NCI-H345 treated with DMSO at 0.1 percent for 48 hours (cell line): ENCODE data around the gene PCSK6.
"Not testable (repeated sequence)": the region's sequence is repeated elsewhere in the genome, so short reads cannot be mapped to it uniquely, and the experiment has no call there.

Experiments
- DNase-seq: peaks from one replicate; lab custom pipeline; 2025; ENCODE audit not compliant: unreplicated experiment; lab: John Stamatoyannopoulos, UW

PCSK6 gene

GRCh38 chr15:101362359-101362758 is 127.1 kb downstream of the PCSK6 start:
- DNase-seq, result no peak

GRCh38 chr15:101361418-101361817 is 128.1 kb downstream of the PCSK6 start:
- no peak for DNase-seq

- DNase-seq, result peak; percentile 39
These were observed 130.1 kb downstream of the PCSK6 start for GRCh38 chr15:101359365-101359947.

DNA sequence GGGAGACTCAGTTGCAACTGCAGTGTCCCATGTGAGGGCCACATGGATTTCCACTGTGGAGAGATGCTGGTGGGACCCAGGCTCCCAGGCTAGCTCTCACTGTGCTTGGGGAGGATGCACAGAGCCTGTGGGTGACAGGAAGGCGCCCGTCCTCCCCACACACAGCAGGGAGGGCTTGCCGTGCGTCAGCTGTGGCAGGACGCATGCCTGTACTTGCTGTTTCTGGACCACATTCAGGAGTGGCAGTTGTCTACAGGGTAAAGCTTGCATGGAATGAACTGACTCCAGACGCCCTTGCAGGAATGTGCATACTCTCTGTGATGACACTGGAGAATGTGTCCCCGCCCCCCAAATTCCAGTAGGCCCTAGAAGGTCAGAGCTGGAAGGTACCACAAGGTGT is 130.6 kb downstream of the PCSK6 start:
- no peak for DNase-seq

DNA sequence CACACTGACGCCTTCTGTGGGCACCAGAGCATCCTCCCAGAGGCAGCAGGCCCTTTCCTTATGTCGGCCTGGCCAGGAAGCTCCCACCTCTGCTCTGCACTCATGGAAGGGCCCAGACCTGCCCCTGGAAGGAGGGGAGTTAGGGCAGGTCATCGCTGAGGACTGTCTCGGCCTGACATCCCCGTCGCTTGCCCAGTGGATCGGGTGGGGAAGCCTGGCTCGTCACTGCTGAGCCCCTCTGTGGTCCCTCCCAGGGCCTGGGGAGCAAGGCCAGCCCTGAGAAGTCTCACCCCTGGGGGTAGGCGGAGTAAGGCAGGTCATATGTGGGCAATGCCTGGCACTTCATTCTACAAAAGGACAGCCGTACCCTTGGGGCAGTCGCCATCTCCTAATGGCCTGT is 131.6 kb downstream of the PCSK6 start:
- DNase-seq, result no peak

GRCh38 chr15:101357333-101357732 is 132.2 kb downstream of the PCSK6 start:
- DNase-seq, result no peak

GRCh38 chr15:101356512-101357172 is 132.9 kb downstream of the PCSK6 start:
- DNase-seq, result not testable (repeated sequence)

- no peak for DNase-seq
These were observed 133.6 kb downstream of the PCSK6 start for GRCh38 chr15:101355678-101356464.

- DNase-seq, result no peak
These were observed 134.4 kb downstream of the PCSK6 start for GRCh38 chr15:101354891-101355623.

GRCh38 chr15:101353240-101353639 is 136.3 kb downstream of the PCSK6 start:
- no peak for DNase-seq

- DNase-seq, result no peak
These were observed 137.8 kb downstream of the PCSK6 start for GRCh38 chr15:101351736-101352135.

GRCh38 chr15:101349047-101349951 is 140.2 kb downstream of the PCSK6 start:
- DNase-seq, result no peak

DNA sequence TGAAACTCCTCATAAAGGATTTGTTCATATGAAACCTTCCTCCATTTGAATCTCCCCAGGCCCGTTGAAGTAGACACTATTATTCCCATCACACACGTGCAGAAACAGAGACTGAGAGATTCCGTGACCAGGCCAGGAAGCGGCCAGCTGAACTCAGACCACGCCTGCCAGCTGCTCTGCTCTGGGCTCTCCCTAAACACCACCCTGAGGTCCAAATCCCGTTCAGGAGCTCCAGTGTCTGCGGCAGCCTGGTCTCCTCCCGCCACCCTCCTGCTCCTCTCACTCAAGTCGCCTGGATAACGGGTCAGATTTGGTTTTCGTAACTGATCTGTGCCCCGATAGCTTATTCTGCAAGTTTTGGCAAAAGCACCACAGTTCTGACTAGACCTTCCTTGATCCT is 140.9 kb downstream of the PCSK6 start:
- no peak for DNase-seq

DNA sequence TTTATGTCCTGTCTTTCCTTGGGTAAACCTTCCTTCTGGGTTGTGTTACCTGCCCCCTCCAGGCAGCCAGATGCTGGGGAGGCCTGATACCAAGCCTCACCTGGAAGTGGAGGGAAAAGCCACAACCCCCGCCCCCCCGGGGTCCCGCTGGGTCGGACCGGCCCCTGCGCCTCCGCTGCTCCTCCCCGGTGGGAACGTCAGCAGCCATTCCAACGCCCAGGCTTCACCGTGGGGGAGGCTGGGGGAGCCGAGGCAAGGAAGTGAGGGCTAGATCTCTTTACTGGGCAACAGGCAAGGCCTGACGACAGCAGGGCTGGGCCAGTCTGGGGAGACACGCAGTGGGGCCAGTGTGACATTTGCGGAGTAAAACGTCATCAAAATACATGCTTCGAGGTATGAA is 141.5 kb downstream of the PCSK6 start:
- no peak for DNase-seq

DNA sequence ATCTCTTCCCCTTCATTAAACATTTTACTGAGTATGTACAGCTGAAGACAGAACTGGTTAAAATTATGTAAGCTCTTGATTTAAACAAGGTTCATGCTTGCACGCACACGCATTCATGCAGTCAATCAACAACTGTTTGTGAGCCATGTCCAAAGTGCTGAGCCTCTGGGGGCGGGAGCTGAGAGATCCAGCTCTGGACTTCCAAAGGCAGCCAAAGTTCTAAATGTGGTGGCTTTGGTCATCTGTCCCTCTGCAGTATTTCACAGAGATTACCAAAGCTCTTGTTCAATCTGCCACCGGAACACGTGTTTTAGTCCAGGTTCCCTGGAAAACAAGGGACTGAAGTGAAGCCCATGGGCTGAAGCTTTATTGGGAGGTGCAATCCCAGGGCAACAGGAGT is 142.1 kb downstream of the PCSK6 start:
- DNase-seq, result no peak

GRCh38 chr15:101346928-101347327 is 142.6 kb downstream of the PCSK6 start:
- DNase-seq, result no peak

GRCh38 chr15:101342056-101342455 is 147.5 kb downstream of the PCSK6 start:
- no peak for DNase-seq

GRCh38 chr15:101338502-101339057 is 150.9 kb downstream of the PCSK6 start:
- DNase-seq, result peak; percentile 23

GRCh38 chr15:101337976-101338375 is 151.5 kb downstream of the PCSK6 start:
- no peak for DNase-seq
